ENCODE data around the gene SLC47A2. TPM values are rescaled to one million over a fixed set of nuclear protein-coding genes. Genes with fewer than 3 reads are reported as not detected.

The SLC47A2 gene
- total and polyA plus RNA-seq, 2 of the 13 experiments (the other 11 are each of a cell fraction or from before 2014, with no cell fraction given): 0.04 TPM; not detected in 1

DNA sequence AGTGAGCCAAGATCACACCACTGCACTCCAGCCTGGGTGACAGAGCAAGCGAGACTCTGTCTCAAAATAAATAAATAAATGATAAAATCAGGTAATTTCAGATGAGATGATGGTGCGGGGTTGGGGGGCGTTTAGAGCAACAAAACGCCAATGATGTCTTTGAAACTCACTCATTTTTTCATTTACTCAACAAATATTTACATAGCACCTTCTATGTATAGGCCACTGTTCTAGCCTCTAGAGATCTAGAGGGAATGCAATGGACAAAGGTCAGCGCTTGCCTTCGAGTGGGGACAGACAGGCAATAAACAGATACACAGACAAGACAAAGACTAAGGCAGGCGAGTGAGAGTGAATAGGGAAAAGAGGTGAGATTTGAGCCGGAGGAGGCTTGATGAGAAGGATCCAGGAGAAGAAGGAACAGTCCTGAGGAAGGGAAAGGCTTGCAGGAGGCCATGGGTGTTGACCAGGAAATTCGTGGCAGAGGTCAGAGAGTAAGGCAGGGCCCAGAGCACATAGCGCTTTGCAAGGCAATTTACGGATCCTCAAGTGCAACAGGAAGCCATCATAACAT lies 17.7 kb upstream of the SLC47A2 start (continued):
- TF ChIP-seq, protein P1, sequence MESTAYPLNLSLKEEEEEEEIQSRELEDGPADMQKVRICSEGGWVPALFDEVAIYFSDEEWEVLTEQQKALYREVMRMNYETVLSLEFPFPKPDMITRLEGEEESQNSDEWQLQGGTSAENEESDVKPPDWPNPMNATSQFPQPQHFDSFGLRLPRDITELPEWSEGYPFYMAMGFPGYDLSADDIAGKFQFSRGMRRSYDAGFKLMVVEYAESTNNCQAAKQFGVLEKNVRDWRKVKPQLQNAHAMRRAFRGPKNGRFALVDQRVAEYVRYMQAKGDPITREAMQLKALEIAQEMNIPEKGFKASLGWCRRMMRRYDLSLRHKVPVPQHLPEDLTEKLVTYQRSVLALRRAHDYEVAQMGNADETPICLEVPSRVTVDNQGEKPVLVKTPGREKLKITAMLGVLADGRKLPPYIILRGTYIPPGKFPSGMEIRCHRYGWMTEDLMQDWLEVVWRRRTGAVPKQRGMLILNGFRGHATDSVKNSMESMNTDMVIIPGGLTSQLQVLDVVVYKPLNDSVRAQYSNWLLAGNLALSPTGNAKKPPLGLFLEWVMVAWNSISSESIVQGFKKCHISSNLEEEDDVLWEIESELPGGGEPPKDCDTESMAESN (CRISPR knock-in tag; conservative IDR thresholded peaks at IDR 0.05): no peak
- TF ChIP-seq, protein P2, sequence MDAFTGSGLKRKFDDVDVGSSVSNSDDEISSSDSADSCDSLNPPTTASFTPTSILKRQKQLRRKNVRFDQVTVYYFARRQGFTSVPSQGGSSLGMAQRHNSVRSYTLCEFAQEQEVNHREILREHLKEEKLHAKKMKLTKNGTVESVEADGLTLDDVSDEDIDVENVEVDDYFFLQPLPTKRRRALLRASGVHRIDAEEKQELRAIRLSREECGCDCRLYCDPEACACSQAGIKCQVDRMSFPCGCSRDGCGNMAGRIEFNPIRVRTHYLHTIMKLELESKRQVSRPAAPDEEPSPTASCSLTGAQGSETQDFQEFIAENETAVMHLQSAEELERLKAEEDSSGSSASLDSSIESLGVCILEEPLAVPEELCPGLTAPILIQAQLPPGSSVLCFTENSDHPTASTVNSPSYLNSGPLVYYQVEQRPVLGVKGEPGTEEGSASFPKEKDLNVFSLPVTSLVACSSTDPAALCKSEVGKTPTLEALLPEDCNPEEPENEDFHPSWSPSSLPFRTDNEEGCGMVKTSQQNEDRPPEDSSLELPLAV (CRISPR knock-in tag; conservative IDR thresholded peaks at IDR 0.05; ENCODE audit: low read depth): no peak
- no peak for TF ChIP-seq ZNF766 (CRISPR knock-in tag; IDR thresholded peaks at IDR 0.05; ENCODE audit: borderline replicate concordance)
- TF ChIP-seq CREM (IDR thresholded peaks at IDR 0.05): peak; percentile 78
- TF ChIP-seq CREM (CRISPR knock-in tag; IDR thresholded peaks at IDR 0.05): no peak
- peak; percentile 90; the same call in 1 of the 2 replicates for TF ChIP-seq GFI1 (CRISPR knock-in tag; IDR thresholded peaks at IDR 0.05; ENCODE audit: borderline replicate concordance)
- no peak for TF ChIP-seq ZSCAN12 (CRISPR knock-in tag; IDR thresholded peaks at IDR 0.05)
- TF ChIP-seq SMAD3 (CRISPR knock-in tag; IDR thresholded peaks at IDR 0.05): 0 out of 2 replicates have a peak, but pooled peaks have one; percentile 7
- TF ChIP-seq PHF21A (CRISPR knock-in tag; IDR thresholded peaks at IDR 0.05): peak; percentile 90
- TF ChIP-seq, protein P3, sequence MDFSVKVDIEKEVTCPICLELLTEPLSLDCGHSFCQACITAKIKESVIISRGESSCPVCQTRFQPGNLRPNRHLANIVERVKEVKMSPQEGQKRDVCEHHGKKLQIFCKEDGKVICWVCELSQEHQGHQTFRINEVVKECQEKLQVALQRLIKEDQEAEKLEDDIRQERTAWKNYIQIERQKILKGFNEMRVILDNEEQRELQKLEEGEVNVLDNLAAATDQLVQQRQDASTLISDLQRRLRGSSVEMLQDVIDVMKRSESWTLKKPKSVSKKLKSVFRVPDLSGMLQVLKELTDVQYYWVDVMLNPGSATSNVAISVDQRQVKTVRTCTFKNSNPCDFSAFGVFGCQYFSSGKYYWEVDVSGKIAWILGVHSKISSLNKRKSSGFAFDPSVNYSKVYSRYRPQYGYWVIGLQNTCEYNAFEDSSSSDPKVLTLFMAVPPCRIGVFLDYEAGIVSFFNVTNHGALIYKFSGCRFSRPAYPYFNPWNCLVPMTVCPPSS (IDR thresholded peaks at IDR 0.05): no peak
- peak; percentile 50 for TF ChIP-seq SKI (IDR thresholded peaks at IDR 0.05; ENCODE audit: partially characterized antibody)
- TF ChIP-seq SIN3B (IDR thresholded peaks at IDR 0.05; ENCODE audit: low read length): no peak
